Measurements from ENCODE around the gene NRP1. TPM values are rescaled to one million over a fixed set of nuclear protein-coding genes. Genes with fewer than 3 reads are reported as not detected.

The NRP1 gene
- total RNA-seq, 4 donors from 2014 or later, result 91.8 to 175 (median 142) TPM

GRCh38 chr10:33145451-33146188 is 188.8 kb downstream of the NRP1 start:
- TF ChIP-seq CTCF (IDR thresholded peaks at IDR 0.05; ENCODE audit: low read depth), result no peak

DNA sequence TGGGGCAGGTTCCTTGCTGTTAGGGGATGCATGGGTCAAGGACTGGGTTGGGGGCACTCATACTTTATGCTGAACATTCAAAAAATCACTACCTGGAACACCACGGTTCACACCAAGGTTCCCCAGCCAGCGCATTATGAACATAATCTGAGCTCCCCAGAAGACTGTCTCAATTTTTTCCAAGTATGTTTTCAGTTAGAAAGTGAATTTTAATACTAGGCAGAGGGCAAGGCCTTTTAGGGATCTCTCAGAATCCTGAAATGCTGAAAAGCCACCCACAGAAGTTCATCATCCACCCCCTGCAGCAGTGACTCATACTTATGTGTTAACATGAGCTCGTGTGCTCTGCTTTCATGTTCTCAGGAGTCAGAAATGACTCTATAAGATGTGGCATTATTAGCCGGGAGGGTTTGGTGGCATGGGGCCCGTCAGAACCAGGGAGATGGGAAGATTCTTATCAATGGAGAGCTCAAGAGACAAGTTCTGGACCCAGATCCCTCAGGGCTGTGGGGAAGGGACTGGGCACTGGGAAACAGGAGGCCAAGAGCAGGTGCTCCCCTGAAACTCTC is 191.2 kb downstream of the NRP1 start:
- no peak for TF ChIP-seq CTCF (IDR thresholded peaks at IDR 0.05; ENCODE audit: low read depth)

DNA sequence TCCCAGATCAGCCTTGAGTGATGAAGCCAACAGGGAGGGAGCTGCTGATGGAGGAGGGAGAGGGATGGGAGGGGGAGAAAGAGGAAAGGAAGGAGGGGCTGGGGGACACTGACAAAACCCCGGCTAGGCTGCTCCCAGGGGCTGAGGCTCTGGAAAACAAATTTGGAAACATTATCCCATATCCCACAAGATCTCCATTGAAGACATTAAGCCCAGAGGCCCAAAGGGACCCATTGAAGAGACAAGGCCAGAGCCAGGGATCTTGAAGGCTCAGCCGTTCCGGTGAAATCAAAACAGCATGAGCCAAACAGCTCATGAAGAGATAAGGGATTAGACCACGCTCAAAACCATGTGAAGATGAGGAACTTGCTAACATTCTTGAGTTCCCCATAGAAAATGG is 192.2 kb downstream of the NRP1 start:
- no peak for TF ChIP-seq CTCF (IDR thresholded peaks at IDR 0.05; ENCODE audit: low read depth)

- TF ChIP-seq CTCF (IDR thresholded peaks at IDR 0.05; ENCODE audit: low read depth), result no peak
Measured at GRCh38 chr10:33141251-33141650, 193.2 kb downstream of the NRP1 start.

DNA sequence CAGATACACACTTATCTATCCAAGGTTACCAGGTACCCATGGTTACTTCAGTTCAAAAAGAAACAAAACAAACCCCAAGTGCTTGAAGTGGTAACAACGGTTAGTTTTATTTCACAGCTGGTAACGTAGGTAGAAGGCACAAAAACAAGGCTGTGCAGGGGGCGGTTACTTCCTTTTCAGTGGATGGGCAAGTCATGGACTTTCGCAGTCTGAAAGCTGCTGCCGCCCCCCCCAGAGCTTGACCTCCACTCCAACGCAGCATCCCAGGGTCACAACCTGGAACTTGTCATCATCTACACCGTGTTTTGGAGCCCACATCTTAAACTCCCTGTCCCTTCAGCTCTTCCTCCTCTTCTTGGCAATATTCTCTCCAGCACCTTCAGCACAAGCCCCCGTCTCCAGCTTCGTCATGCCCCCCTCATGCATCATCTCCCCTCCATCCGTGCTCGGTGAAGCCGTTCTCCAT is 195.3 kb downstream of the NRP1 start:
- TF ChIP-seq CTCF (IDR thresholded peaks at IDR 0.05; ENCODE audit: low read depth), result no peak

DNA sequence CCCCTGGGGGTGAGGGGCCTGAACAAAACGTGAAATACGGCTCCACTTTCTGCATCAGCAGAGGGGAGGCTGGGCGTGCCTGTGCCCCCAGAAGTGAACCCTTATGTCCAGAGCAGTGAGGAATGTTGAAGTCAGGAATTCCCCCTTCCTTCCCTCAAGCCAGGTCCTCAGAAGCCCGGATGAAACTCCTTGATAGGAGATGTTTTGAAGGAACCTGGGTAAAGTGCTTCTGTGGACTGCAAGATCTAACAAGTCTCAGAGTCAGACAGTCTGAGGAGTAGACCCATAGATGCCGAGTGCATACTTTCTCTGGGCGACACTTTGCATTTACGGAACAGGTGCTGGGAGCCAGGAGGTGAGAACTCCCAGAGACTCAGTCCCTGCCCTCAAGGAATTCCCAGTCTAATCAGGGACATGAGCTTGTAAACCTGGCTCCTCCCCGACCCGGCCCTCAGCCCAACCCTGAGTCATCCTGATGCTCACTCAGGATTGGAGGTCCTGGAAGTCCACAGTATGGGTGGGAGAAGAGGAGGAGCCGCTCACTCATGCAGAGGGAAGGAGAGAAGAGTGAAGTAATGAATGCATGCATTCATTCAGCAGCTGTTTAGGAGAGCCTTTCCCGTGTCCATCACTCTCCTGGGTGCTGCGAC is 197.0 kb downstream of the NRP1 start:
- no peak for TF ChIP-seq CTCF (IDR thresholded peaks at IDR 0.05; ENCODE audit: low read depth)

DNA sequence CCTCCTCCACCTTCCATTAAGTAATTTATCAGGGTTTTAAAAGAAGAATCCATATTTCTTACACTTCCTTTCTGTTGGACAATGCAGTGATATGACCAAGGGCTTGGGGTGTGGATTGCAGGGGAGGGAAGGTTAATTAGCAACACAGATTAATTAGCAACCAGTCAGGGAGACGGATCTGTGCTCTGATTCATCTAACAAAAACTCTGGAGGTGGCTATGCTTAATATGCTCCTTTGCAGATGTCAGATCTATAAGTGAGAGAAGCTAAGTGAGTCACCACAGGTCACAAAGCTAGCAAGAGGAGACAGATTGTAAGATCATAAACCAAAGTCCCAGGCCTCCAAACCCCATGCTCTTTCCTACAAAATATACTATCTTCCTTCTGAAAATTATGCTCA is 197.7 kb downstream of the NRP1 start:
- no peak for TF ChIP-seq CTCF (IDR thresholded peaks at IDR 0.05; ENCODE audit: low read depth)
